Mesenchymal stem cell (in vitro differentiated cells and primary cell): ENCODE measurements around the gene MAN1C1.
"Not testable (repeated sequence)": the region's sequence is repeated elsewhere in the genome, so short reads cannot be mapped to it uniquely, and the experiment has no call there.

Source experiments
- DNase-seq: peaks from one replicate; pipeline ENCODE4 v3.0.0-alpha.2; 2013
- H2AFZ ChIP-seq: one replicate; pipeline ENCODE4 v1.6.1; 2013; ENCODE audit warnings: low read depth, mild to moderate bottlenecking, control low read depth, inconsistent platforms, low read length, moderate library complexity
- H2AK5ac ChIP-seq: 2 replicates; pipeline ENCODE4 v1.6.1; 2013; ENCODE audit warnings: low read length, moderate library complexity, mild to moderate bottlenecking, inconsistent platforms; ENCODE audit not compliant: severe bottlenecking
- H2BK120ac ChIP-seq: one replicate; pipeline ENCODE4 v1.6.1; 2013; ENCODE audit warnings: low read depth, mild to moderate bottlenecking, inconsistent platforms, low read length, moderate library complexity
- H2BK12ac ChIP-seq, 2 experiments: one replicate each; pipeline ENCODE4 v1.6.1; 2013; ENCODE audit warnings: inconsistent platforms in 2 of 2, low read length in 2 of 2, mild to moderate bottlenecking in 2 of 2, moderate library complexity in 2 of 2, control low read depth in 1 of 2
- H2BK15ac ChIP-seq: one replicate; pipeline ENCODE4 v1.6.1; 2013; ENCODE audit warnings: mild to moderate bottlenecking, low read depth, inconsistent platforms; ENCODE audit not compliant: poor library complexity, severe bottlenecking
- H2BK5ac ChIP-seq: 2 replicates; pipeline ENCODE4 v1.6.1; 2013; ENCODE audit warnings: low read depth, mild to moderate bottlenecking, low read length, control low read depth, inconsistent platforms; ENCODE audit not compliant: poor library complexity, severe bottlenecking
- H3K14ac ChIP-seq, 2 experiments: one replicate each; pipeline ENCODE4 v1.6.1; 2013; ENCODE audit warnings: inconsistent platforms in 2 of 2, low read length in 2 of 2, control low read depth in 1 of 2, mild to moderate bottlenecking in 1 of 2, moderate library complexity in 1 of 2
- H3K18ac ChIP-seq, 2 experiments: one replicate each; pipeline ENCODE4 v1.6.1; 2013; ENCODE audit warnings: inconsistent platforms in 2 of 2, low read length in 2 of 2, control low read depth in 1 of 2, low read depth in 1 of 2, mild to moderate bottlenecking in 1 of 2
- H3K23ac ChIP-seq, 2 experiments: one replicate each; pipeline ENCODE4 v1.6.1; 2013; ENCODE audit warnings: inconsistent platforms in 2 of 2, low read length in 2 of 2, mild to moderate bottlenecking in 2 of 2, moderate library complexity in 2 of 2, control low read depth in 1 of 2
- H3K27ac ChIP-seq: 2 replicates; pipeline ENCODE4 v1.5.1; 2013; ENCODE audit warnings: mild to moderate bottlenecking, moderate library complexity, low read length, control low read depth, inconsistent platforms; ENCODE audit not compliant: poor library complexity, severe bottlenecking
- H3K27me3 ChIP-seq, 2 experiments: 2 replicates each; pipeline versions ENCODE4 v1.6.1 to v1.7.0; 2013; ENCODE audit warnings: low read length in 2 of 2, mild to moderate bottlenecking in 2 of 2, moderate library complexity in 2 of 2, control low read depth in 1 of 2, inconsistent platforms in 1 of 2; ENCODE audit not compliant: control insufficient read depth in 1 of 2, insufficient read depth in 1 of 2
- H3K36me3 ChIP-seq, 2 experiments: 2 replicates each; pipeline versions ENCODE4 v1.6.1 to v1.7.0; 2013; ENCODE audit warnings: low read length in 2 of 2, control low read depth in 1 of 2, inconsistent platforms in 1 of 2, low read depth in 1 of 2, mild to moderate bottlenecking in 1 of 2; ENCODE audit not compliant: insufficient read depth in 2 of 2, control insufficient read depth in 1 of 2
- H3K4ac ChIP-seq, 2 experiments: one replicate each; pipeline ENCODE4 v1.6.1; 2013; ENCODE audit warnings: inconsistent platforms in 2 of 2, low read length in 2 of 2, mild to moderate bottlenecking in 2 of 2, moderate library complexity in 2 of 2, control low read depth in 1 of 2, low read depth in 1 of 2
- H3K4me1 ChIP-seq: 2 replicates; pipeline ENCODE4 v1.6.1; 2013; ENCODE audit warnings: low read depth, low read length, control low read depth; ENCODE audit not compliant: control insufficient read depth, insufficient read depth
- H3K4me2 ChIP-seq: 2 replicates; pipeline ENCODE4 v1.6.1; 2013; ENCODE audit warnings: low read length, mild to moderate bottlenecking, inconsistent platforms; ENCODE audit not compliant: poor library complexity, severe bottlenecking
- H3K4me3 ChIP-seq, 2 experiments: 2 replicates each; pipeline versions ENCODE4 v1.5.1 to v1.7.0; 2013; ENCODE audit warnings: low read length in 2 of 2, mild to moderate bottlenecking in 2 of 2, control low read depth in 1 of 2, low read depth in 1 of 2; ENCODE audit not compliant: insufficient read depth in 1 of 2
- H3K79me1 ChIP-seq: replicated peaks from 2 replicates; pipeline ENCODE4 v1.6.1; 2013; ENCODE audit warnings: mild to moderate bottlenecking, control low read depth, low read length, inconsistent platforms; ENCODE audit not compliant: poor library complexity, severe bottlenecking
- H3K9ac ChIP-seq: 2 replicates; pipeline ENCODE4 v1.7.0; 2013; ENCODE audit warnings: mild to moderate bottlenecking, low read length, moderate library complexity
- H3K9me3 ChIP-seq: 2 replicates; pipeline ENCODE4 v1.7.0; 2013; ENCODE audit warnings: mild to moderate bottlenecking, low read length; ENCODE audit not compliant: control insufficient read depth
- H4K8ac ChIP-seq: one replicate; pipeline ENCODE4 v1.6.1; 2013; ENCODE audit warnings: inconsistent platforms, mild to moderate bottlenecking, low read length, moderate library complexity
- H4K91ac ChIP-seq: one replicate; pipeline ENCODE4 v1.6.1; 2013; ENCODE audit warnings: mild to moderate bottlenecking, low read length, inconsistent platforms
- WGBS: methylation state at CpG from one replicate; pipeline ENCODE4 v1.1.7; 2013; ENCODE audit warnings: mixed read lengths; 5-methylcytosine and 5-hydroxymethylcytosine counted together

Gene MAN1C1

DNA sequence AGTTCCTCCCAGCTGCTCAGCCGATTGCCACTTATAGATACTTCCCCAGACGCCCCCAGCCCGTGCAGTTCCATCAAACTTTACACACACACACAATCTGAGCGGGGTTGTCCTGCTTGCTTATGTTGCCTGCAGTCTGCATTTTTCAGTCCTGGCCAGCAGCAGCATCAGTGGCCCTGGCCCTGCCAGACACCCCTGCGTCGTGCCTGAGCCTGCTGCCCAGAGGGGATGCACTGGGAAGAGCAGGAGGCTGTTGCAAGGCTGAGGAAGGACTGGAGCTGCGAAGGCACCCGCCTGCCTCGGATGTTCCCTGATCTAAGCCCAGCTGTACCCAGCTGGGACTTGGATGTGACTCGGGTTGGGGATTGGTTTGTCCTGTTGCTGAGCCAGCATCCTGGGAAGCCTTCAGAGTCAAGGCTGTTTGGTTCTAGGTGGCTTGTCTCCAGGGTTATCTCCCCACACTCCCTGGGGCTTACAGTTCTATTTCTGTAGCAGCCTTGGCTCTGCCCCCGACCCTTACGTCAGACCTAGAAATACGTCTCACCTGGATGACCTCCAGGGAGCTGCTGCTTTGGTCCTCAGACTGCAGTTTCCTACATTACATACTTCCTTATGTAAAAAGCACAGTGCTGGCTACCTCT, 42.3 kb downstream of the MAN1C1 start:
- Histone ChIP-seq H2BK12ac (no peak overlapping the region), H2BK15ac (no peak overlapping the region), H4K91ac (no peak overlapping the region), H3K4me1 (peaks cover 2% of the 10 kb centered on the region), H3K23ac (no peak overlapping the region), H2AFZ (no peak overlapping the region), H3K79me1 (no peaks in the 10 kb centered on the region), H3K27me3 (peaks cover 0 to 6% of the 10 kb centered on the region in 2 experiments), H3K36me3 (peaks cover 0 to 3% of the 10 kb centered on the region in 2 experiments), H3K4me3 (no peak overlapping the region), H3K18ac (no peak overlapping the region), H2BK120ac (no peak overlapping the region), H3K14ac (no peak overlapping the region), H3K4ac (no peak overlapping the region), H3K27ac (no peak overlapping the region), H3K9me3 (no peaks in the 10 kb centered on the region), H3K9ac (no peak overlapping the region), H4K8ac (no peak overlapping the region), H2AK5ac (no peak overlapping the region), H2BK5ac (no peak overlapping the region), H3K4me2 (no peak overlapping the region)
- WGBS = 75% methylated on average over 13 of the region's 13 CpGs
- peak; percentile 22 for DNase-seq

DNA sequence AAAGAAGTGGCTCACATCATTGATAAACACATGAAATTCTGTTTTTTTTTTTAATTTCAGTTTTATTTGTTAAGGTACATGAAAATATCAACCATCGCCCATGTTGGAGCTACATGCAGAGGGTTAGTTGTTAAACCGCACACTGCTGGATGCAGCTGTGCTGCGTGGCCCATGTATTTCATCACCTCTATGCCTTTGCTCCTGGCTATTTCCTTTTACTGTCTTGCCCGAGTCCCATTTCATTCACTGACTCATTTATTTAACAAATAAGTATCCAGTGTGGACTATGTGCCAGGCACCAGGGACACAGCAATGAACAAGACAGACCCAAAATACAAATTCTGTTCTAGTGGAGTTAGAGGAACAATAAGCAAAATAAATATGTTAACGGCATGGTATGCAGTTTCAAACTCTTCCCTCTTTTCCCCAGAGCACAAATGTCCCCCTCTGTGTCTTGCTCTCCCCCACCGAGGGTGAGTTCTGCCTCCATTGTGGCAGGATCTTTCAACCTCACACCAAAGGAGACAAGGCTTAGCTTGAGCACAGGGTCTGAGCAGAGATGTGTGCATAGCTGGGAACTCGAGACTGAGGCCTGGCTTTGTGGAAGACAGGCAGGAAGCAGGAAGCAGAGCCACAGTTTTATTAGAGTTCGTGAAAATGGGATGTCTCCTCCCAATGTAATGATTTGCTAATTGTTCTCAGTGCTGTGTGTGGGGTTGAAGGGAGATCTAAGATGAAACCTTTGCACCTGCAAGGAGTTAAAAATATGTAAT, 44.6 kb downstream of the MAN1C1 start:
- peak; percentile 39 for DNase-seq
- 69% methylated on average over 8 of the region's 8 CpGs for WGBS
- H3K27me3 ChIP-seq = peaks cover 0 to 8% of the 10 kb centered on the region in 2 experiments

DNA sequence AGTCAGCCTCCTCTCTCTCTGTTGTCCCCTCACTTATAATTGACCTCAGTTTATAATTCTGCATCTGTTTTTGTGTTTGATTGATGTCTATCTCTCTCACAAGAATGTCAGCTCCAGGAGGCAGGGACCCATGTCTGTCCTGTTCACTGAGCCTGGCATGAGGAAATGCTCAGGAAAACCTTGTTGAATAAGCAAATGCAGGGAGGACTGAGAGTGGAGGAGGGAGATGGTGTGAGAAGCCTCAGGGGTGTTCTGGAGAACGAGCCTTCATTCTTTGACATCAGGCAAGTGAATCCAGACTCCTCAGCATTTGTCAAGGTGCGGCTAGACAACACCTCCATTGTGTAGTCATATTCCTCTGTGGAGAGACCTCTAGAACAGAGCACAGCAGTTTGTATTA, 45.5 kb downstream of the MAN1C1 start:
- no peak overlapping the region for H2BK12ac ChIP-seq
- H3K36me3 ChIP-seq = peaks cover 0 to 3% of the 10 kb centered on the region in 2 experiments
- H3K27ac ChIP-seq = no peak overlapping the region
- H3K79me1 ChIP-seq = no peaks in the 10 kb centered on the region
- H4K91ac ChIP-seq = no peak overlapping the region
- H3K4me3 ChIP-seq = no peak overlapping the region
- H2BK5ac ChIP-seq = no peak overlapping the region
- H3K4me1 ChIP-seq = peaks cover 2% of the 10 kb centered on the region
- H4K8ac ChIP-seq = no peak overlapping the region
- no peak overlapping the region for H2AK5ac ChIP-seq
- no peak overlapping the region for H3K4ac ChIP-seq
- H3K4me2 ChIP-seq = no peak overlapping the region
- no peak overlapping the region for H2BK15ac ChIP-seq
- H3K23ac ChIP-seq = no peak overlapping the region
- no peak overlapping the region for H2BK120ac ChIP-seq
- no peaks in the 10 kb centered on the region for H3K9me3 ChIP-seq
- H3K27me3 ChIP-seq = peaks cover 0 to 13% of the 10 kb centered on the region in 2 experiments
- no peak overlapping the region for H3K9ac ChIP-seq
- whole genome bisulfite sequencing = 78% methylated on average over 2 of the region's 2 CpGs
- H2AFZ ChIP-seq = no peak overlapping the region
- DNase-seq = no peak
- H3K14ac ChIP-seq = no peak overlapping the region
- H3K18ac ChIP-seq = no peak overlapping the region

More for the DNA sequence above, 44.6 kb downstream of the MAN1C1 start:
- H2BK12ac ChIP-seq = no peak overlapping the region
- H2BK15ac ChIP-seq = no peak overlapping the region
- H4K8ac ChIP-seq = peak overlapping the region; percentile 28
- H4K91ac ChIP-seq = no peak overlapping the region
- no peak overlapping the region for H3K9ac ChIP-seq
- no peak overlapping the region for H3K4me3 ChIP-seq
- H2AFZ ChIP-seq = no peak overlapping the region
- no peak overlapping the region for H2BK5ac ChIP-seq
- H3K14ac ChIP-seq = no peak overlapping the region
- no peak overlapping the region for H2AK5ac ChIP-seq
- H3K23ac ChIP-seq = no peak overlapping the region
- peaks cover 0 to 3% of the 10 kb centered on the region in 2 experiments for H3K36me3 ChIP-seq
- H3K18ac ChIP-seq = peak overlapping the region in 1 of 2 experiments; percentile 46
- no peak overlapping the region for H3K4ac ChIP-seq
- no peak overlapping the region for H2BK120ac ChIP-seq
- no peak overlapping the region for H3K27ac ChIP-seq
- no peaks in the 10 kb centered on the region for H3K79me1 ChIP-seq
- peaks cover 2% of the 10 kb centered on the region for H3K4me1 ChIP-seq
- no peak overlapping the region for H3K4me2 ChIP-seq
- no peaks in the 10 kb centered on the region for H3K9me3 ChIP-seq

GRCh38 chr1:25662959-25663358, 46.4 kb downstream of the MAN1C1 start:
- H3K4me1 ChIP-seq, H3K4ac ChIP-seq, H3K9ac ChIP-seq, H3K79me1 ChIP-seq, H2AK5ac ChIP-seq, H3K27ac ChIP-seq, H3K36me3 ChIP-seq, H3K9me3 ChIP-seq, H3K4me3 ChIP-seq, H2BK15ac ChIP-seq, H2BK5ac ChIP-seq, H4K91ac ChIP-seq, H3K14ac ChIP-seq, H4K8ac ChIP-seq, H2AFZ ChIP-seq, H2BK120ac ChIP-seq, H3K18ac ChIP-seq, H2BK12ac ChIP-seq, H3K4me2 ChIP-seq, DNase-seq, H3K23ac ChIP-seq: not testable (repeated sequence)
- no CpG with 5 or more reads among the region's 2 CpGs for WGBS
- peaks cover 0 to 17% of the 10 kb centered on the region in 2 experiments for H3K27me3 ChIP-seq
